Inferior parietal cortex (tissue), 1 donor: ENCODE results near the gene TAS2R31.

ENCODE experiments used
- DNase-seq: peaks from one replicate; pipeline ENCODE4 v3.0.0-alpha.2; 2016; ENCODE audit errors: extremely low spot score

Gene TAS2R31

DNA sequence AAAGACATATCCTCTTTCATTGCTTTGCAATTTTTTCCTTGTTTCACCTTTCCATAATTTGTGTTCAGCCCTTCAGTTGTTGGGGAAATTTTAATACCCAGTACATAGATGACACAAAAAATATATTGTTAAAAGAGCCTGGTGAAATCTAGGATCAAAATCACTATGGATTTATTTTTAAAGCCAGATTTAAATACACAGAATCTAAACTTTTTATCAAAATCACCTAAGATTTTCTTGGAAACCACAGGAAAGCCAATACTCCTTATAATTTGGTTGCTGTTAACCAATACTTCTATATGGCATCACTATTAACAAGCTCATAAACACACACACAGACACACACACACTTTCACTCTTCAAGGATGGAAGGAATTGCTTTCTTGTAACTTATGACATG lies 33.0 kb downstream of the TAS2R31 start, which contains the start of gene TAS2R20:
TSS of gene TAS2R20 (minus strand) at position 101 of the 400 bp plus-strand sequence. CDS start 429 bp downstream, outside the sequence.
- no peak for DNase-seq

DNA sequence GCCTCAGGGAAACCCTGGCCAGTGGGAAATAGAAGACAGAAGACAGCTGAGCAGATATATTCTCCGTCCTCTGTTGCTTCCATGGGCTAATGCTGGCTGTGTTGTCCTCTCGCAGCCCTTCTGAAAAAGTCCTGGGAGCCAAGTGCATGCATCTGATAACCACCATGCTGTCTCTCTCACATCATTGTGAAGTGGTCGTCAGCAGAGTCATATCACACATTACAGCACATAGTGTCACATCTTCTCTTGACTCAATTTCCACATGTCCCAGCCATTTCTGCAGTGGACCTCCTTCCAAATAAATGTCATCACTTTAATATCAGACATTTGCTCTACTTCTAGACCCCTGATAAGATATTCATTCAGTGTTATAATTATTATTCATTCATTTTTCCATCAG lies 36.9 kb downstream of the TAS2R31 start:
- no peak for DNase-seq

DNA sequence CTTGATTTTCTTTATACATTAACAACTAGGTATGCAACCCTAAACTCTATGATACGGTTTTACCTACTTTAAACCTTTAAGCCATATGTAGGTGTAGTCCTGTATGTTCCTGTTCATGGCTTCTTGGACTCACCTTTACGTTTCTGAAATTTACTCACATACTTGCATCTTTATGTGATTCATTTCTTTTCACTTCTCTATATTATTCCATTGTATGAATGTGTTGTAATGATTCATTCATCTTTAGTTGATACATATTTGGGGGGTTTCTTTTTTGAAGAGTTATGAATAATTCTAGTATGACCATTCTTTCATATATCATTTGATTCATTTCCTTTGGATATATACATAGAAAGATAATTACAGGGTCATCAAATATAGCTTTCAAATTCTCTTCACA lies 42.1 kb downstream of the TAS2R31 start:
- DNase-seq, result no peak

DNA sequence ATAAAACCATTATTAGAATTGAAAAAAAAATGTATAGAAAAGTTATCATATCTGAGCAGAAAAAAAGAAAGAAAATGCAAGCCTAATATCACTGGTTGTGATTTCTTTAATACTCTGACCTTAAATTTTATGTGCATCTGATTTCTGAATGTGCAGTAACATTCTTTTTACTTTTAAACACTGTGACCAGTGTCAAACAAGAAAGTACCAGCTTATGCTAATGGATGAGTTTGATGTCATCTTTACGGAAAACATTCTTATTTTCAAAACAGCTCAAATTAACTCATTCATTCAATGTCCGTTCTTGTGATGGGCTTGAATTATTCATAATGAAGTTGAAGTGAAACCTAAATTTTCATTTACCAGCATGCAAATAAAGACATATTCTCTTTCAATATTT lies 44.4 kb downstream of the TAS2R31 start, which contains the start of gene TAS2R50:
TSS of gene TAS2R50 (minus strand) at position 101 of the 400 bp plus-strand sequence. CDS start at position 49, 52 bp downstream.
- DNase-seq, result no peak

DNA sequence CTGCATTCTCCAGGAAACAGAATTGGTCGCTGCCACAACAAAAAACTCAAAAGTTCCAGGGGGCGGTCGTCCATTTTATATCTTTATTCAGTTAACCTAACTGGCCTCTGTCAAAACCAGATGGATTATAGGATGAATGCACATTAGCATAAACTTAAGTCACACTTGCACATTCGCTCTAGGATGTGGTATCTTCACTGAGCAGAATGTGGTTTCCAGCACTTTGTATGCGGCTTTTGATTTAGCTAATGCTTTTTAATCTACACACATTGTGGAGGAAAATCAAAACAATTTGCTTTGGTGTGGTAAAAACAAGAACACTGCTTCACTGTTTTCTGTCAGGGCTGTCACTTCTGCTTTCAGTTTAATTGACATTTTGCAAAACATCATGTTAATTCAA lies 49.0 kb downstream of the TAS2R31 start:
- DNase-seq, result no peak
